HG03457 (cell line): ENCODE data around the gene GLB1L3.

Experiments
- ATAC-seq: cut with Tn5 transposase; IDR thresholded peaks from one replicate; pipeline ENCODE4 v1.9.1; 2021; ENCODE audit warnings: moderate number of reproducible peaks; ENCODE audit not compliant: unreplicated experiment

Gene GLB1L3

GRCh38 chr11:134358856-134359490 lies 82.8 kb downstream of the GLB1L3 start:
- no peak for ATAC-seq

GRCh38 chr11:134359646-134360045 lies 83.5 kb downstream of the GLB1L3 start:
- ATAC-seq = no peak

- no peak for ATAC-seq
These were observed 84.1 kb downstream of the GLB1L3 start for GRCh38 chr11:134360050-134360835.

- ATAC-seq = no peak
These were observed 85.5 kb downstream of the GLB1L3 start for GRCh38 chr11:134361661-134362060.

- ATAC-seq = no peak
These were observed 86.2 kb downstream of the GLB1L3 start for GRCh38 chr11:134362192-134362901.

- ATAC-seq = no peak
These were observed 87.0 kb downstream of the GLB1L3 start for GRCh38 chr11:134363161-134363560.

- no peak for ATAC-seq
These were observed 87.4 kb downstream of the GLB1L3 start for GRCh38 chr11:134363592-134363991.

GRCh38 chr11:134364261-134364660 lies 88.1 kb downstream of the GLB1L3 start:
- ATAC-seq = no peak

- ATAC-seq = no peak
These were observed 89.1 kb downstream of the GLB1L3 start for GRCh38 chr11:134365011-134365925.

- no peak for ATAC-seq
These were observed 90.1 kb downstream of the GLB1L3 start for GRCh38 chr11:134366254-134366653.

GRCh38 chr11:134367781-134368180 lies 91.6 kb downstream of the GLB1L3 start:
- no peak for ATAC-seq
